ENCODE results near the gene PRMT7. TPM values are rescaled to one million over a fixed set of nuclear protein-coding genes. Genes with fewer than 3 reads are reported as not detected.

PRMT7 gene
- total and polyA plus RNA-seq, 2 of the 8 experiments (the other 6 are each of a cell fraction or from before 2014, with no cell fraction given), result 48.2 to 49.3 TPM

DNA sequence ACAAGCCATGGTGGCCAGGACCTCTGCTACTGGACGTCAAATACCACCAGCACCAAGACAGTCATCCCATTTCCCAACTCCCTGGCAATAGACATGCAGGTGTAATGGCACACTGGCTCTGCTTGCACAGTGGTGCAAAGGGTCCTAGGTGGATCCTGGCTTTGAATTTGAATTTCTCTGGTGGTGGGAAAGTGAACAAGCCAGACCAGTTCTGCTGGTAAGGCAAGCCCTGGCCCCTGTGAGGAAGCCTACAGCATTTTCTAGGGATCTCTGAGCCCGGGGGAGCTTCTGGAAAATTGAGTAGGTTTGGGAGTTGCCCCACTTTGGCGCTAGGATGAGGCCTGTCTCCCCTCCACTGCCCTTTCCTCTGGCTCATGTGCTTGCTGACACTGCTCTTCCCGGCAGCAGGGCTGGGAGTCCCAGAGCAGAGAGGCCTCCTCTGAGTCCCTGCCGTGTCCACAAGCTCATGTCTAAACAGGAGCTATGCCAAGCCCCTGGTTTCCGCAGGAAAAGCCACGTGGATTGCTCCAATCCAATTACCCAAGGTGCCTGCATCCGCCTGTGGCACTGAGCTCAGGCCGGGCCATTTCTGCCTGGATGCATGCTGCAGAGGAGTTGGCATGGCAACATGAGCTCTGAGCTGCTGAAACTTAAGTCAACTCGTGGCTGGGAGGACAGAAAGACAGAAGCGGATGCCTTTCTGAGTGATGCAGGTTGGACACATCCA lies 67.0 kb downstream of the PRMT7 start:
- H3K27me3 ChIP-seq (replicated peaks in 1 of 4; ENCODE audit: control insufficient read depth in 3 of 4, extremely low read depth in 1 of 4, insufficient read depth in 3 of 4, low read length in 3 of 4), result peaks cover 0 to 2% (median 0%) of the 10 kb centered on the region in 4 experiments; a peak in 2 of 7 replicates
- H3K4me1 ChIP-seq (replicated peaks in 1 of 4; ENCODE audit: control insufficient read depth in 3 of 4, insufficient read depth in 4 of 4, low read length in 3 of 4), result peaks cover 0 to 6% (median 0%) of the 10 kb centered on the region in 4 experiments; a peak in 3 of 7 replicates
- H3K56ac ChIP-seq (replicated peaks; ENCODE audit: insufficient read length, low read depth, low read length), result no peak overlapping the region
- H3K23ac ChIP-seq (ENCODE audit: insufficient read length), result no peak overlapping the region
- H3K4me3 ChIP-seq (ENCODE audit: extremely low read depth in 1 of 4, insufficient read depth in 2 of 4, low read depth in 3 of 4, low read length in 4 of 4), result no peak overlapping the region
- 89% methylated on average over 11 of the region's 11 CpGs; no CpG with 5 or more reads in 1 of the 2 experiments for WGBS, 2 experiments (ENCODE audit: extremely low coverage in 1 of 2, insufficient coverage in 1 of 2, insufficient read length in 1 of 2, insufficient replicate concordance in 2 of 2, low coverage in 1 of 2, low lambda C conversion rate in 2 of 2, missing lambda C conversion rate in 1 of 2)
- H2AFZ ChIP-seq (ENCODE audit: low read length), result no peak overlapping the region
- no peak overlapping the region for H3K9ac ChIP-seq (replicated peaks in 1 of 4; ENCODE audit: extremely low read depth in 1 of 4, low read depth in 3 of 4, low read length in 3 of 4)
- no peaks in the 10 kb centered on the region for H3K36me3 ChIP-seq (ENCODE audit: control insufficient read depth in 2 of 4, insufficient read depth in 4 of 4, low read length in 3 of 4)
- H3K18ac ChIP-seq (ENCODE audit: extremely low read depth, low read length), result no peak overlapping the region
- no peak overlapping the region; the same call in 1 of the 2 replicates for H4K8ac ChIP-seq (ENCODE audit: extremely low read depth, insufficient read depth, low read length)
- no peak overlapping the region for H4K5ac ChIP-seq (ENCODE audit: insufficient read length, low read depth, low read length)
- H4K91ac ChIP-seq (replicated peaks; ENCODE audit: insufficient read length, low read length), result no peak overlapping the region
- H2BK15ac ChIP-seq (ENCODE audit: low read length), result no peak overlapping the region
- no peak for FAIRE-seq
- ChIA-PET POLR2A (ENCODE audit: partially characterized antibody) (interaction anchor here (1.2 to 1.4 kb wide), 6 partner anchors 9 to 67 kb away, joined by 3 to 6 read pairs (median 4); partner anchors contain the start of genes PRMT7 and SLC7A6OS), CTCF (ENCODE audit: partially characterized antibody) (interaction anchor here (0.6 to 14.3 kb wide), 15 partner anchors 8 to 138 kb away, joined by 3 to 221 read pairs (median 4); no protein-coding TSS in a partner anchor)
- H3K4ac ChIP-seq (replicated peaks; ENCODE audit: insufficient read length, low read depth, low read length), result no peak overlapping the region
- H3K79me1 ChIP-seq (ENCODE audit: low read depth, low read length), result no peaks in the 10 kb centered on the region
- no peak overlapping the region for H2BK120ac ChIP-seq (replicated peaks; ENCODE audit: low read depth, low read length)
- no peak for DNase-seq (ENCODE audit: low read depth in 1 of 2, low spot score in 2 of 2)
- no peak overlapping the region for H2BK20ac ChIP-seq (ENCODE audit: low read length)
- H2BK12ac ChIP-seq (ENCODE audit: low read depth, low read length), result no peak overlapping the region
- H2AK5ac ChIP-seq (ENCODE audit: low read depth, low read length), result no peak overlapping the region; the same call in 1 of the 2 replicates
- H3K4me2 ChIP-seq (ENCODE audit: insufficient read depth in 1 of 2, low read depth in 2 of 2, low read length in 2 of 2), result no peak overlapping the region
- H4K20me1 ChIP-seq (replicated peaks in 1 of 2; ENCODE audit: control insufficient read depth in 1 of 2, insufficient read depth in 2 of 2, low read length in 2 of 2), result no peaks in the 10 kb centered on the region
- H3K23me2 ChIP-seq (ENCODE audit: low read depth, low read length), result no peaks in the 10 kb centered on the region
- H2BK5ac ChIP-seq (ENCODE audit: low read depth, low read length), result no peak overlapping the region
- H3K14ac ChIP-seq (ENCODE audit: insufficient read length), result no peak overlapping the region
- H3K79me2 ChIP-seq (ENCODE audit: control insufficient read depth in 1 of 2, insufficient read depth in 2 of 2, low read length in 2 of 2), result no peaks in the 10 kb centered on the region
- no peak overlapping the region for H3K27ac ChIP-seq (ENCODE audit: low read depth, low read length)
- H3K9me3 ChIP-seq (ENCODE audit: insufficient read depth in 2 of 2, low read depth in 1 of 2, low read length in 1 of 2), result no peaks in the 10 kb centered on the region
- TF ChIP-seq POLR2AphosphoS5 (IDR thresholded peaks at IDR 0.05; ENCODE audit: low read depth, low read length) (no peak), ASH2L (IDR thresholded peaks at IDR 0.05; ENCODE audit: low read length) (no peak), GTF2F1 (IDR thresholded peaks at IDR 0.05; ENCODE audit: borderline replicate concordance, low read depth, low read length) (no peak), JUN (IDR thresholded peaks at IDR 0.05; ENCODE audit: low read depth, low read length) (no peak), RBBP5 (IDR thresholded peaks at IDR 0.05; ENCODE audit: borderline replicate concordance, low read depth, low read length) (no peak), BACH1 (IDR thresholded peaks at IDR 0.05; ENCODE audit: low read length) (no peak), CBX8 (IDR thresholded peaks at IDR 0.05; ENCODE audit: borderline replicate concordance, low read depth, low read length) (no peak), KDM5A (IDR thresholded peaks at IDR 0.05; ENCODE audit: low read length) (no peak)
- TF ChIP-seq, protein P1, sequence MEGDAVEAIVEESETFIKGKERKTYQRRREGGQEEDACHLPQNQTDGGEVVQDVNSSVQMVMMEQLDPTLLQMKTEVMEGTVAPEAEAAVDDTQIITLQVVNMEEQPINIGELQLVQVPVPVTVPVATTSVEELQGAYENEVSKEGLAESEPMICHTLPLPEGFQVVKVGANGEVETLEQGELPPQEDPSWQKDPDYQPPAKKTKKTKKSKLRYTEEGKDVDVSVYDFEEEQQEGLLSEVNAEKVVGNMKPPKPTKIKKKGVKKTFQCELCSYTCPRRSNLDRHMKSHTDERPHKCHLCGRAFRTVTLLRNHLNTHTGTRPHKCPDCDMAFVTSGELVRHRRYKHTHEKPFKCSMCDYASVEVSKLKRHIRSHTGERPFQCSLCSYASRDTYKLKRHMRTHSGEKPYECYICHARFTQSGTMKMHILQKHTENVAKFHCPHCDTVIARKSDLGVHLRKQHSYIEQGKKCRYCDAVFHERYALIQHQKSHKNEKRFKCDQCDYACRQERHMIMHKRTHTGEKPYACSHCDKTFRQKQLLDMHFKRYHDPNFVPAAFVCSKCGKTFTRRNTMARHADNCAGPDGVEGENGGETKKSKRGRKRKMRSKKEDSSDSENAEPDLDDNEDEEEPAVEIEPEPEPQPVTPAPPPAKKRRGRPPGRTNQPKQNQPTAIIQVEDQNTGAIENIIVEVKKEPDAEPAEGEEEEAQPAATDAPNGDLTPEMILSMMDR (IDR thresholded peaks at IDR 0.05; ENCODE audit: control extremely low read depth in 1 of 3, insufficient read depth in 1 of 3, low read depth in 1 of 3, low read length in 3 of 3), result no peak
